A673 (cell line): ENCODE measurements around the gene SEZ6L.

Source experiments
- EZH2 ChIP-seq: fragments of 200-600 bp; sonication (generic); IDR thresholded peaks from 2 replicates; pipeline ENCODE4 v1.6.1; 2017; ENCODE audit warnings: borderline replicate concordance, low read depth, mild to moderate bottlenecking, mixed read lengths, antibody characterized with exemption, low read length; ENCODE audit not compliant: poor library complexity, severe bottlenecking
- TF ChIP-seq, protein P1 (sequence below): fragments of 300-800, 200-600 bp; sonication (generic); conservative IDR thresholded peaks from 2 replicates; pipeline ENCODE4 v1.5.1; 2017; ENCODE audit warnings: low read depth, mild to moderate bottlenecking, antibody characterized with exemption, low read length, moderate library complexity, mixed read lengths

DNA sequence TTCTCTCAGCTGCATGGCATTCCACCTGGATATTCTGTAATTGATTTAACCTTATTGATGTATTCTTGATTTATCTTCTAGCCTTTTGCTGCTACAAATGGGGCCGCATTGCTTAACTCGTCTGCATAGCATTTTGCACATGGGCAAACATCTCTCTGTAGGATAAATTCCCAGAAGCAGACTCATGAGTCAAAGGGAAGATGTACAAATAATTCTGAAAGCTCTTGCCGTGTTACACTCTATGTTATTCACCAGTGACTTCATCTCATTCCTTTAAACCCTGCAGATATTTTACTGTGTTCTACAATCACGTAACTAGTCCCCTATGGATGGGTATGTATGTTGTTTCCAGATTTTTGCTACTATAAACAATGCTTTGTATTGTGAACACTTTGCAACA lies 112.7 kb downstream of the SEZ6L start:
- TF ChIP-seq, protein P1, sequence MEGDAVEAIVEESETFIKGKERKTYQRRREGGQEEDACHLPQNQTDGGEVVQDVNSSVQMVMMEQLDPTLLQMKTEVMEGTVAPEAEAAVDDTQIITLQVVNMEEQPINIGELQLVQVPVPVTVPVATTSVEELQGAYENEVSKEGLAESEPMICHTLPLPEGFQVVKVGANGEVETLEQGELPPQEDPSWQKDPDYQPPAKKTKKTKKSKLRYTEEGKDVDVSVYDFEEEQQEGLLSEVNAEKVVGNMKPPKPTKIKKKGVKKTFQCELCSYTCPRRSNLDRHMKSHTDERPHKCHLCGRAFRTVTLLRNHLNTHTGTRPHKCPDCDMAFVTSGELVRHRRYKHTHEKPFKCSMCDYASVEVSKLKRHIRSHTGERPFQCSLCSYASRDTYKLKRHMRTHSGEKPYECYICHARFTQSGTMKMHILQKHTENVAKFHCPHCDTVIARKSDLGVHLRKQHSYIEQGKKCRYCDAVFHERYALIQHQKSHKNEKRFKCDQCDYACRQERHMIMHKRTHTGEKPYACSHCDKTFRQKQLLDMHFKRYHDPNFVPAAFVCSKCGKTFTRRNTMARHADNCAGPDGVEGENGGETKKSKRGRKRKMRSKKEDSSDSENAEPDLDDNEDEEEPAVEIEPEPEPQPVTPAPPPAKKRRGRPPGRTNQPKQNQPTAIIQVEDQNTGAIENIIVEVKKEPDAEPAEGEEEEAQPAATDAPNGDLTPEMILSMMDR: no peak
- TF ChIP-seq EZH2: no peak
